GM12892 (cell line): Measurements from ENCODE around the gene CHSY1.

Experiments used
- POLR2A ChIP-seq: IDR thresholded peaks from 2 replicates; pipeline ENCODE4 v1.6.1; 2011; ENCODE audit warnings: low read depth, low read length, control low read depth
- POLR2AphosphoS5 ChIP-seq: IDR thresholded peaks from 2 replicates; pipeline ENCODE4 v1.6.1; 2011; ENCODE audit warnings: low read depth, low read length, control low read depth
- TAF1 ChIP-seq: IDR thresholded peaks from 2 replicates; pipeline ENCODE4 v1.6.1; 2011; ENCODE audit warnings: low read depth, mild to moderate bottlenecking, control low read depth, low read length, borderline replicate concordance

GRCh38 chr15:101251830-101252820 is at the start of gene CHSY1:
- TF ChIP-seq POLR2A (peak; percentile 84), POLR2AphosphoS5 (peak; percentile 85), TAF1 (peak; percentile 58; the same call in 1 of the 2 replicates)
